ENCODE data around the gene C1orf94. TPM values are rescaled to one million over a fixed set of nuclear protein-coding genes. Genes with fewer than 3 reads are reported as not detected.

C1orf94 gene
- total and polyA plus RNA-seq, 10 of the 15 experiments (the other 5 are each of a cell fraction or from before 2014, with no cell fraction given): not detected

- TF ChIP-seq PKNOX1 (IDR thresholded peaks at IDR 0.05): no peak
- TF ChIP-seq BHLHE40 (IDR thresholded peaks at IDR 0.05; ENCODE audit: borderline replicate concordance in 1 of 2, low read depth in 2 of 2, low read length in 1 of 2): no peak
- no peak for TF ChIP-seq E2F4 (IDR thresholded peaks at IDR 0.05; ENCODE audit: low read depth, low read length)
- no peak for TF ChIP-seq PBX3 (IDR thresholded peaks at IDR 0.05; ENCODE audit: insufficient replicate concordance, low read depth, low read length)
- TF ChIP-seq MXI1 (IDR thresholded peaks at IDR 0.05; ENCODE audit: low read depth, low read length): no peak
Measured at GRCh38 chr1:34237151-34237815, 60.6 kb downstream of the C1orf94 start (continued).

- Histone ChIP-seq H3K36me3 (ENCODE audit: control insufficient read depth in 2 of 2, insufficient read depth in 2 of 2, low read length in 1 of 2) (no peaks in the 10 kb centered on the region), H3K27me3 (replicated peaks in 1 of 2; ENCODE audit: control insufficient read depth in 2 of 2, insufficient read depth in 2 of 2, low read length in 1 of 2) (no peaks in the 10 kb centered on the region), H3K4me1 (ENCODE audit: control insufficient read depth, insufficient read depth, low read length) (no peaks in the 10 kb centered on the region), H3K9me3 (replicated peaks; ENCODE audit: control insufficient read depth, insufficient read depth, low read length) (no peaks in the 10 kb centered on the region), H2AFZ (ENCODE audit: control insufficient read depth, low read depth, low read length) (no peak overlapping the region), H3K27ac (ENCODE audit: control insufficient read depth, insufficient read depth) (no peak overlapping the region), H3K4me2 (ENCODE audit: control insufficient read depth, insufficient read depth) (no peak overlapping the region), H3K9ac (ENCODE audit: control insufficient read depth, insufficient read depth, low read length) (no peak overlapping the region), H3K79me2 (ENCODE audit: control insufficient read depth, insufficient read depth, low read length) (no peaks in the 10 kb centered on the region), H3K4me3 (no peak overlapping the region), H4K20me1 (ENCODE audit: control insufficient read depth, insufficient read depth) (no peaks in the 10 kb centered on the region)
- ChIA-PET SMC1A (ENCODE audit: uncharacterized antibody, unreplicated experiment) (no interaction called here), CTCF (no interaction called here), RAD21 (ENCODE audit: unreplicated experiment) (no interaction called here), POLR2A (no interaction called here)
- FAIRE-seq (no peak), DNase-seq (ENCODE audit: low read depth, low spot score) (no peak), ATAC-seq (no peak)
- intact Hi-C loops (cut with micrococcal nuclease; ENCODE audit: unreplicated experiment): no loop called here
- no TSS peak for BruUV-seq (replicated peaks)
- in situ Hi-C loops (cut with MboI): no loop called here
- 19% methylated on average over 4 of the region's 4 CpGs for WGBS (ENCODE audit: insufficient coverage, insufficient replicate concordance, low lambda C conversion rate, missing lambda C conversion rate)
- TF ChIP-seq POLR2AphosphoS5 (IDR thresholded peaks at IDR 0.05; ENCODE audit: low read length) (no peak), IKZF2 (IDR thresholded peaks at IDR 0.05) (no peak), KDM1A (IDR thresholded peaks at IDR 0.05; ENCODE audit: borderline replicate concordance) (no peak), ZBTB40 (IDR thresholded peaks at IDR 0.05; ENCODE audit: borderline replicate concordance) (no peak), TCF12 (IDR thresholded peaks at IDR 0.05; ENCODE audit: low read depth, low read length) (no peak), IRF3 (IDR thresholded peaks at IDR 0.05) (no peak)
Measured at GRCh38 chr1:34245967-34246366, 69.3 kb downstream of the C1orf94 start.

Data from GM12878 (cell line).